Thyroid gland (tissue), 4 donors: ENCODE measurements around the gene GALNT18. TPM values are rescaled to one million over a fixed set of nuclear protein-coding genes. Genes with fewer than 3 reads are reported as not detected.

Source experiments
- DNase-seq, 2 donors: peaks; one replicate each; pipeline ENCODE4 v3.0.0-alpha.2; 2019
- H3K27ac ChIP-seq, 3 donors: fragments of 200-600 bp; sonication (generic); 1 replicate in 2 of 3; 2 replicates in 1 of 3; pipeline ENCODE4 v1.5.1; 2016 to 2019; ENCODE audit warnings: mild to moderate bottlenecking in 1 of 3, moderate library complexity in 1 of 3
- H3K27me3 ChIP-seq: fragments of 200-600 bp; sonication (generic); one replicate; pipeline ENCODE4 v1.5.1; 2019
- H3K36me3 ChIP-seq, 2 donors: fragments of 200-600 bp; sonication (generic); one replicate each; pipeline ENCODE4 v1.5.1; 2016 to 2019
- H3K4me1 ChIP-seq, 2 donors: fragments of 200-600 bp; sonication (generic); one replicate each; pipeline ENCODE4 v1.5.1; 2017 to 2019
- H3K4me3 ChIP-seq, 3 donors: fragments of 200-600 bp; sonication (generic); replicated peaks in 1 of 3; 1 replicate in 2 of 3; 2 replicates in 1 of 3; pipeline ENCODE4 v1.5.1; 2016; ENCODE audit warnings: mild to moderate bottlenecking in 1 of 3
- H3K9me3 ChIP-seq: fragments of 200-600 bp; sonication (generic); one replicate; pipeline ENCODE4 v1.5.1; 2017
- POLR2A ChIP-seq, 2 donors: fragments of 450-650 bp; IDR thresholded peaks; one replicate each; pipeline ENCODE4 v1.6.1; 2017; ENCODE audit warnings: antibody characterized with exemption in 2 of 2, mild to moderate bottlenecking in 2 of 2, moderate library complexity in 1 of 2
- WGBS, 2 donors: methylation state at CpG; one replicate each; pipeline ENCODE4 v1.1.5; 2017; 5-methylcytosine and 5-hydroxymethylcytosine counted together
- intact Hi-C: fragments of 100-400 bp; cut with DNase I; formaldehyde crosslinking; loops from one replicate; pipeline ENCODE4 v1.15.1; 2023
- total RNA-seq, 4 donors: library from RNA; depleted of rRNA; stranded (reverse); fragments of >200 nt; gene quantifications; one replicate each; pipeline ENCODE4 v1.2.3, GENCODE V29; 2016
- TF ChIP-seq, protein P1 (sequence below), 6 experiments: fragments of 200-600 bp in 3 of 6; fragments of 450-650 bp in 3 of 6; sonication (generic) in 3 of 6; IDR thresholded peaks; one replicate each; pipeline ENCODE4 v1.5.1; 2016 to 2019; ENCODE audit warnings: antibody characterized with exemption in 6 of 6, mild to moderate bottlenecking in 2 of 6, inconsistent platforms in 1 of 6, moderate library complexity in 1 of 6

GALNT18 gene
- total RNA-seq, 4 donors from 2014 or later = 60.7 to 93.8 (median 87.5) TPM

DNA sequence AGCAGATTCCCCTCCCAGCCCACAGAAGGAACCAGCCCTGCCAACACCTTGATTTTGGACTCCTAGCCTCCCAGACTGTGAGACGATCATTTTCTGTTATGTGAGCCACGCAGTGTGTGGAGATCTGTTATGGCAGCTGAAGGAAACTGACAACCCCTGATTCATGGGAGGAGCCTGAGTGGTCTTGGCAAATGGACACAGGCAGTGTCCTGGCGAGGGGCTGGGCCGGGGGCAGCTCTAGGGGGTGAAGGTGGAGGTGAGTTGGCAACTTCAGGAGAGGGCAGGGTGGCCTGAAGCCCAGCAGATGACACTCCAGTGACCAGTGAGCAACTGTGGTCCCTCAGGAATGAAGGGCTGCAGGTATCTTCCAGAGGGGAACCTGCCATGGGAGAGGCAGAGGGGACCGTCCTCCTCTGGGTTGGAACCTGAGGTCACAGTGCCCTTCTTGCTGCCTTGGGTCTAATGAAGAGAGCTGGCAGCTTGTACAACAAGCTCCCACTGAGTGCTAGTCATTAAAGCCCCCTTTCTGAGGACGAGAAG is 351.5 kb downstream of the GALNT18 start:
- intact Hi-C loops = no loop called here
- H3K9me3 ChIP-seq = no peaks in the 10 kb centered on the region
- no peaks in the 10 kb centered on the region for H3K27me3 ChIP-seq
- no peak for DNase-seq
- H3K27ac ChIP-seq = no peak overlapping the region
- H3K36me3 ChIP-seq = no peaks in the 10 kb centered on the region
- H3K4me1 ChIP-seq = peaks cover 4 to 7% of the 10 kb centered on the region in 2 donors
- no peak for TF ChIP-seq POLR2A (IDR thresholded peaks at IDR 0.05)
- TF ChIP-seq, protein P1, sequence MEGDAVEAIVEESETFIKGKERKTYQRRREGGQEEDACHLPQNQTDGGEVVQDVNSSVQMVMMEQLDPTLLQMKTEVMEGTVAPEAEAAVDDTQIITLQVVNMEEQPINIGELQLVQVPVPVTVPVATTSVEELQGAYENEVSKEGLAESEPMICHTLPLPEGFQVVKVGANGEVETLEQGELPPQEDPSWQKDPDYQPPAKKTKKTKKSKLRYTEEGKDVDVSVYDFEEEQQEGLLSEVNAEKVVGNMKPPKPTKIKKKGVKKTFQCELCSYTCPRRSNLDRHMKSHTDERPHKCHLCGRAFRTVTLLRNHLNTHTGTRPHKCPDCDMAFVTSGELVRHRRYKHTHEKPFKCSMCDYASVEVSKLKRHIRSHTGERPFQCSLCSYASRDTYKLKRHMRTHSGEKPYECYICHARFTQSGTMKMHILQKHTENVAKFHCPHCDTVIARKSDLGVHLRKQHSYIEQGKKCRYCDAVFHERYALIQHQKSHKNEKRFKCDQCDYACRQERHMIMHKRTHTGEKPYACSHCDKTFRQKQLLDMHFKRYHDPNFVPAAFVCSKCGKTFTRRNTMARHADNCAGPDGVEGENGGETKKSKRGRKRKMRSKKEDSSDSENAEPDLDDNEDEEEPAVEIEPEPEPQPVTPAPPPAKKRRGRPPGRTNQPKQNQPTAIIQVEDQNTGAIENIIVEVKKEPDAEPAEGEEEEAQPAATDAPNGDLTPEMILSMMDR (IDR thresholded peaks at IDR 0.05) = no peak
- 94 to 95% methylated on average over 6 of the region's 6 CpGs for WGBS, 2 donors
- no peak overlapping the region for H3K4me3 ChIP-seq

DNA sequence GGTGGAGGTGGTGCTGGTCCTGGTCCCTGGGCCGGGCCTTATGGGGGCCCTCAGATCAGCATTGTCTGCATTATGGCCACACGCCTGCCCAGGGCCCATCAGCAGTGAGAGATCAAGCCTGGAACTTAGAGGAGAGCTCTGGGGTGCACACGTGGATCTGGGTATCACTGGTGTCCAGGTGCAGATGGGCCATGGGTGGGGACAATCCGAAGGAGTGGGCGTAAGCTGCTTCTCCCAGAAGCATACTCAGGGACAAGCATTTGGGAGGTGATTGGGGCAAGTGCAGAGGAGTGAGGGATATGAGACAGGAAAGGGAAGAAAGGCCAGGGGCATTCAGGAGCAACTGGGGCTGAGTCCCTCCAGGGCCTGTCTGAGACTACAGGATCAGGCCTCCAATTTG is 353.1 kb downstream of the GALNT18 start:
- Histone ChIP-seq H3K4me1 (peaks cover 7 to 11% of the 10 kb centered on the region in 2 donors), H3K9me3 (no peaks in the 10 kb centered on the region), H3K36me3 (no peaks in the 10 kb centered on the region), H3K27ac (no peak overlapping the region), H3K27me3 (no peaks in the 10 kb centered on the region), H3K4me3 (no peak overlapping the region)
- TF ChIP-seq, protein P1 (IDR thresholded peaks at IDR 0.05) = no peak
- no peak for TF ChIP-seq POLR2A (IDR thresholded peaks at IDR 0.05)
- no peak for DNase-seq
- intact Hi-C loops = loop anchor here (10.0 kb wide), 1 partner anchor 516 kb away; no protein-coding TSS in a partner anchor
- WGBS, 2 donors = 95 to 100% methylated on average over 5 of the region's 5 CpGs

DNA sequence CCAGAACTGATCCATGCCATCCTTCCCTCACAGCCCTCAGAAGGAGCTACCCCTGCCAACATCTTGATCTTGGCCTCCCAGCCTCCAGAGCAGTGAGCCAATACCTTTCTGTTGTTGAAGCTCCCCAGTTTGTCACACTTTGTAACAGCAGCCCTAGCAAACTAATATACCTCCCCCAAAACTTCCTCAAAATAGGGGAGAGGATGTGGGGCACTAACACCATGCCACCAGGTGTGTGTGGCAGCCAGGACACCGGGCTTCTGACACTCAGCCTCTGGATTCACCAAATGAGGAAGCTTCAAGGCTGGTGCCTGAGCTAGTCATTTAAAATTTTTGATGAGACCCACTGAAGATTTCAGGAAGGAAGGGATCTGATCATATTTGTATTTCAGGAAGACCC is 353.7 kb downstream of the GALNT18 start:
- Histone ChIP-seq H3K4me1 (peaks cover 13 to 15% of the 10 kb centered on the region in 2 donors), H3K36me3 (no peaks in the 10 kb centered on the region), H3K27ac (no peak overlapping the region), H3K27me3 (no peaks in the 10 kb centered on the region), H3K9me3 (no peaks in the 10 kb centered on the region), H3K4me3 (no peak overlapping the region)
- WGBS, 2 donors = 92 to 93% methylated on average over 1 of the region's 1 CpG
- intact Hi-C loops = loop anchor here (10.0 kb wide), 1 partner anchor 517 kb away; no protein-coding TSS in a partner anchor
- no peak for DNase-seq
- no peak for TF ChIP-seq POLR2A (IDR thresholded peaks at IDR 0.05)
- TF ChIP-seq, protein P1 (IDR thresholded peaks at IDR 0.05) = no peak

DNA sequence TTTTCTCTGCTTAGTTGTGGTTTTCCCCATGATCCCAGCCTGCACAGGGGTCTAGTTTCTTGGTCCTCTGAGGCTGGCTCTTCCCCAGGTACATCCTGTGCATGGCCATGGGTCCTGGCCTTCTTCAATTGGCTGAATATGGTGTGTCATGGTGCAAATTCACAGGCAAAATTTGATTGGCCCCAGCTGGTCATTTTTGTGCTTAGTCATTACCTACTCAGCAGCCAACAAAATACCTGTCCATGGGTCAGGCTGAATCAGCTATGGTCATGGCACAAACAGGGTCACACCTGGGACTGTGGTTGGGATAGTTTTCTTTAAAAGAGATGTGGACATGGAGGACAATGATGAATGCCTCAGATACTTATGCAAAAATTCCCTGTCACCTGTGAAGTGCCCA is 354.5 kb downstream of the GALNT18 start:
- Histone ChIP-seq H3K36me3 (no peaks in the 10 kb centered on the region), H3K9me3 (no peaks in the 10 kb centered on the region), H3K27ac (no peak overlapping the region), H3K4me1 (peaks cover 14 to 16% of the 10 kb centered on the region in 2 donors), H3K27me3 (no peaks in the 10 kb centered on the region), H3K4me3 (no peak overlapping the region)
- no peak for DNase-seq
- TF ChIP-seq, protein P1 (IDR thresholded peaks at IDR 0.05) = no peak
- intact Hi-C loops = loop anchor here (10.0 kb wide), 1 partner anchor 517 kb away; no protein-coding TSS in a partner anchor

DNA sequence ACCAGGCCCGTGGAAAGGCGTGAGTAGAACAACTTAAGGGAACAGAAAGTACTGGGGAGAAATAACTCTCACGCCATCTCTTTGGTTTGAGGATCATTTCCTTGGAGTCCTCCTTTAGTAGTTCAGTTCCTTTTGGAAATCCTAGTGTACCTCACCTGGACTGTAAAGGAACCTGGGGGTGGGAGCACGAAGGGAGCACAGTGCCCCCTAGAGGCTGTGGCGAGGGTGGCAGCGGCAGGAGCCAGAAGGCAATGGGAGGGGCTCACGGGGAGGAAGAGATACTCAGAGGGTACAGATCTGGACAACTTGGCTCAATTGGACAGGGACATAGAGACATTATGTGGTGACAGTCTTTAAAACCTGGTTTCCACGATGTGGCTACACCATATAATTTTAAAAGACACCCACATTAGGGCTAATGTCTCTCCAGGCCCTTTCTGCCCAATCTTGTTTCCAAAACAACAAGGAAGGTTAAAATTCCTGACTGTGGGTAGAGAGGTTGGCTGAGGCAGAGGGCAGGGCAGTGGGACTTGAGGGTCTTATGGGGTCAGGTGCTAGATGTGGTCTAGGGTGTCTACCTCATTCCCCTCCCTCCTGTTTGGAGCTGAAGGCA is 355.7 kb downstream of the GALNT18 start:
- H3K4me1 ChIP-seq = peaks cover 14 to 16% of the 10 kb centered on the region in 2 donors
- H3K27ac ChIP-seq = no peak overlapping the region
- no peaks in the 10 kb centered on the region for H3K27me3 ChIP-seq
- H3K9me3 ChIP-seq = no peaks in the 10 kb centered on the region
- DNase-seq = peak; percentile 64 to 65
- H3K36me3 ChIP-seq = no peaks in the 10 kb centered on the region
- WGBS, 2 donors = 43% methylated on average over 8 of the region's 8 CpGs
- intact Hi-C loops = loop anchor here (10.0 kb wide), 1 partner anchor 519 kb away; no protein-coding TSS in a partner anchor
- TF ChIP-seq, protein P1 (IDR thresholded peaks at IDR 0.05) = peak; percentile 65 to 89 (median 82)
- TF ChIP-seq POLR2A (IDR thresholded peaks at IDR 0.05) = no peak
- no peak overlapping the region for H3K4me3 ChIP-seq
